DMS 273 (cell line): ENCODE measurements around the gene HDGFL2.

Source experiments
- DNase-seq: peaks from one replicate; lab custom pipeline; 2025; ENCODE audit not compliant: unreplicated experiment; lab: John Stamatoyannopoulos, UW

HDGFL2 gene

DNA sequence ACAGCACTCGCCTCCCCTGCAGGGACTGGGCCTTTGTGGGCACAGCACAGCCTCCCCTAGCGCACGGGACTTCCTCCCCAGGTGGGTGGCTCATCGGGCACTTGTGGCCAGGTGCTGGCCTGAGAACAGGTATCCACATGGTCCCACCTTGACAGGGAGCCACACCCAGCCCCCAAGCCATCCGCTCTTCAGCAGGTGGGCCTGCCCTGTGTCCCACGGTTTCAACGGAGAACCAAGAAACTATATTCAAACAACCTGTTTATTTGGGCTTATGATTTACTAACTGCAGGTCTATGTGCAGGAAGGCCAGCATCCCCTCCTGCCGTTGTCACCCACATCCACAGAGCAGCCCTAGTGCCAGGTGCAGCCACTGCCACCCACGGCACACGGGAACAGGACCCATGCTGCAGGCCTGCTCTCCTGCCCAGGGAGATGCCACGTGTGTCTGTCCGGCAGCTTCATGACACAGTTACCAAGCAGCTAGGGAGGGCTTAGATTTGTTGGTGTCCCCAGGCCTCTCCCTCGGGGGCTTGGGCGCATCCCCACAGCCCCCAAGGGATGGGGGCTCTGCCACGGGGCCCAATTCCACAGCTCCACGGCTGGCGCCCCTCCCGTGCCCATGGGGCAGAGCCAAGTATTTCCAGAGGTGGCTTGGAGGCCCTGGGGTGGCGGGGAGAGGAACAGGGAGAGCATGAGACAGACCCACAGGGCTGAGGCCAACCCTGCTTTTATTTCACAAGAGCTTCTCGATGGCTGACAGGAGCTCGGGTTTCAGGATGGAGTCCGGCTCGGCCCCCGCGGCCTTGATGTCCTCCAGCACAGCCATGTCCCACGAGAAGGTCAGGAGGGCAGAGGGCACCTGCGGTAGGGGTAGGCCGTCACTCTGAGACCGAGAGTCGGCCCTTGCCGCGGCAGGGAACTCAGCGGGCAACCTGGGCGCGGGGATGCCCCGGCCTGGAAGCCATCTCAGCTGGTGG is 27.0 kb upstream of the HDGFL2 start:
- DNase-seq: peak; percentile 46

DNA sequence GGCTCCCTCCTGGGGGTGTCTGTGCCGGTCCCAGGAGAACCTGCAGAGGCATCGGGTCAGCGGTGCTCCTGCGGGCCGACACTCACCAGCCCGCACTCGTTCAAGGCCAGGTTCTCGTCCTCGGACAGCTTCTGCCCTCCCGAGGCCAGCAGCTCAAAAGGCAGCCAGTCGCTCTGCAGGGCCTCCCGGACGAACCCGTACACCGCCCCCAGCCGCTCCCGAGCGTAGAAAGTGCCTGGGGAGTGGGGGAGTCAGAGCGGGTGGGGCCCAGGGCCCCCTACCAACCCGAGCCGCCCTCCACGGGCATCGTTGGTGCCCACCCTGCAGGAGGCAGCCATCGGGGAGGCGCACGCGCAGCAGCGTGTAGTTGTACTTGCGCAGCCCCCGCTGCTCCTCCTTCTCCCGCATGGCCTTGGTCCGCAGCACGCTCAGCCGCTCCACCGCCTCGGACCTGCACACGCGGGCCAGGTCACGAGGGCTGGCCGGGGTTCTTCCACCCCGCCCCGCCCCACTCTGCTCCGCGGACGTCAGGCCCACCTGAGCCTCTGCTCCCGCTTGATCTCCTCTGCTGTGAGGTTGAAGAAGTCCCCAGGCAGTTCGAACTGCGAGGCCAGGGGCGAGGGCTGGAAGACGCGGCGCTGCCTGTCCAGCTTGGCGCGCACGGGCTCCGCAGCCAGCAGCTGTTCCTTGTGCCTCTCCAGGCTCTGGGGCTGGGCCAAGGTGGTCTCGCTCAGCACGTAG is 26.0 kb upstream of the HDGFL2 start:
- DNase-seq: no peak

DNA sequence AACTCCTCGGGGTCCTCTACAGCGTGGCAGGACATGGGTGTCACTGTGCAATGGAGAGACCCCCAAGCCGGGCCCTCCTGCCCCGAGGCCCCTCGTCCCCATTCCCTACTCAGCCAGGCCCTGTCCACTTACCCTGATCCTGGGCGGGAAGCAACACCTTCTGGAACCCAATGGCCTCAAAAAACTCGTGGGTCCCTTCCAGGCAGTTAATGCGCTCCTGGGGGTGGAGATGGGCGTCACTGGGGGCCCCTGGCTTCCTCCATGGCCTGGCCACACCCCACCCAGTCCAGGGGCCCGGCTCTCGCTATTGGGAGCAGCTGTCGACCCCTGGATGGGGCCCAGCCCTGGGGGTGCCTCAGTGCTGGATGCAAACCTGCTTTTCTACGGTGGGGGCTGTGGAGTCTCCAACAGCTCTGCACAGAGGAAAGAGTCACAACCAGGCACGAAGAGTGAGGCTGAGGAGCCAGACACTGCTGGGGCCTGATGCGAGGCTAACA is 25.3 kb upstream of the HDGFL2 start:
- DNase-seq: no peak

DNA sequence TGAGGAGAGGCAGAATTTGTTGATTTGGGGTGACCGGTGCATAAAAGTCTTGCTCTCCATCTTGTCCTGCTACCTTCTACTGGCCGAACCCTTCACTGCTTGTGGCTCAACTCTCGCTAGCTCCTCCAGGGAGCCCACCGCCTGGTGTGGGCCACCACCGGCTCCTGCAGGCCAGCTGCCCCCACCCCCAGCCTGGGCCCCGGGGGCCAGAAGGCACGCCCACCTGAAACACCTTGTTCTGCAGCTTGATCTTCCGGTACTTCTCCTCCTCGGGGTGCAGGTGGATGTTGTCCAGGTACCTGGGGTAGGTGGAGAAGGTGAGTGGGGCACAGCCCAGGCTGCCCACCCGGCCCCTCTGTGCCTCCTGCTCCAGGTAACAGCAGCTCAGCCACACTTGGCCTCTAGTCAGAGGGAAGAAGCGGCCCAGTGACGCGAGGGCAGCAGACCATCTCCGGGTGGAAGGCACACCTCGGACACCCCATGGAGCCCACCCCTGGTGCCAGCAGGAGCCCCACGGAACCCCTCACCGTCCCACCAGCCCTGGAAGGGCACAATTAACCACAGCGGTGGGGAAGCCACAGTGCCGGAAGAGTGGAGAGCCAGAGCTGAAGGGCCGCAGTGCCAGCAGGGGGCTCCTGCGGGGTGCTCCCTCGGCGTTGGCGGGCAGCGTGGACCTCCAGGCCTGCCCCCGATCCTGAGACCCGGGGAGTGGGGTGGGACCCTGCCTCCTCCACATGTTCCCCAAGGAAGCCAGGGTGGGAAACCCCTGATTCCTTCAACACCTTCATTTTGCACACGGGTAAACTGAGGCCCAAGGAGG is 24.6 kb upstream of the HDGFL2 start:
- DNase-seq: no peak

DNA sequence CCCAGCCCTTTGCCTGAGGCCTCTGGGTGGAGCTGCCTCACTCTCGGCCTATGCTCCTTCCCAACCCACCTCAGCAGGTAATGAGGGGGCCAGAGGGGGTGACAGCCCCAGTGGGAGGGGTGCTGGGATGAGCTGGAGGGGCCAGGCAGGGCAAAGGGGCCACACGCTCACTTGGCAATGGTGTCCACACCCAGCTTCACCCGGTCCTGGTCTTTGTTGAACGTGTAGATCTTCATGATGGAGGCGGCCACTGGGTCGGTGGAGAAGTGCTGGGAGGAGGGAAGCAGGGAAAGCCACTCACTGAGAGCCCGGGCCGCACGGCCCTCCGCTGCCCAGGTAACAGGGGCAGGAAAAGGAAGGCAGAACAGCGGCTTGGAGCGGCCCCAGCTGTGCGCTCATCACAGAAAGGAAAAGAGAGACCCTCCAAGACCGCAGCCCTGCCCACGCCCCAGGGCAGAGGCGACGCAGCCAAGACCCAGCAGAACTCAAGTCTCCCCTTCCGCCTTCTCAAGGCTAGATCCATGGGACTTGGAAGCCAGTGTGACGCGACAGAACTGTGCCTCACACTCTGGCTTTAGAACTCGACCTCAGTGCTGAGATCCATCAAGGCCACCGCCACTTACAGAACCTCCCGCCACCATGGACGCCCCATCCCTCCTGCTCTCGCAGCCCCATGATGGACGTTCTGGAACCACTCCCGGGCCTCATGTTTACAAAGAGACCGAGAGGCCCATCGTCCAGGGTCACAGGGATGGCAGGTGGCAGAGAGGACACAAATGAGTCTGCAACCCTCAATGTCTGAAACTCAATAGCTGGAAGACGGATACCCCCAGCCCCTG is 23.7 kb upstream of the HDGFL2 start:
- no peak for DNase-seq

DNA sequence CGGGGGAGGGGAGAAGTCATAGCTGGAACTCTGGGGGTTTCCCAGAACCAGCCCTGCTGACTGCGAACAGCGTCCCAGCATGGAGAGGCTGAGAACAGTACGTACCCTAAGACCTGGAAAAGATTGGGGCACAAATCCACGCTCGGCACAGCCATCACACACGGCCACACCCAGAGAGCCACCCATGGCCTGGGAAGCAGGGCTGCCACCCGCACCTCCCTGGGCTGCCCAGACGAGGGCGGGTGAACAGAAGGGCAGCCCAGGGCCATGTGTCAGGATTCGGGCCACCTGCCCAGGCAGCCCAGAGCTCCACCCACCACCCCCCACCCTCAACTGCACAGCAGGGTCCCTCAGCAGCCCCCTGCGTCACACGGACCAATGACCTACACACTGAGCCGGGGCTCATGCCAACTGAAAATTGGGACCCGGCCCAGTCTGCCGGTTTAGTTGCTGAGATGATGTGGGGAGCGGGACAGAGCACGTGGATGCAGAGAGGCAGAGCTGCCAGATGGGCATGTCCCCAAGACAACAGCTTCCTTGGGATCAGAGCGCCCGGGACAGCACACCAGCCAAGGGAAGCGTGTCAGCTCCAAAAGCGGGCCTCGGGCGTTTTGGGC is 23.0 kb upstream of the HDGFL2 start:
- DNase-seq: peak; percentile 98

DNA sequence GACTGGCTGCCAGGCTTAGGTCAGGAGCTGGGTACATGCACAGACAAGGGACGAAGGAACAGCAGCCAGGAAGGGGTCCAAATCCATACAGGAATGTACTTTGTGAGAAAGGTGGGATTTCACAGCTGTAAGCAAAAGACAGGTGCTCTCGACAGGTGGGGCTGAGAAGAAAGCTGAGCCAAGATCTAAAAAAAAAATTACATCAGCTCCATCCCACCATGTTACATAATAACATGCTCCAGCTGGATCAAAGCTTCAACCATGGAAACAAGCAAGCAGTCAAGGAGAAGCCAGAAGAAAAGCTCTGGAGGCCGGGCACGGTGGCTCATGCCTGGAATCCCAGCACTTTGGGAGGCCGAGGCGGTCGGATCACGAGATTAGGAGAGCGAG is 22.5 kb upstream of the HDGFL2 start:
- DNase-seq: peak; percentile 91

DNA sequence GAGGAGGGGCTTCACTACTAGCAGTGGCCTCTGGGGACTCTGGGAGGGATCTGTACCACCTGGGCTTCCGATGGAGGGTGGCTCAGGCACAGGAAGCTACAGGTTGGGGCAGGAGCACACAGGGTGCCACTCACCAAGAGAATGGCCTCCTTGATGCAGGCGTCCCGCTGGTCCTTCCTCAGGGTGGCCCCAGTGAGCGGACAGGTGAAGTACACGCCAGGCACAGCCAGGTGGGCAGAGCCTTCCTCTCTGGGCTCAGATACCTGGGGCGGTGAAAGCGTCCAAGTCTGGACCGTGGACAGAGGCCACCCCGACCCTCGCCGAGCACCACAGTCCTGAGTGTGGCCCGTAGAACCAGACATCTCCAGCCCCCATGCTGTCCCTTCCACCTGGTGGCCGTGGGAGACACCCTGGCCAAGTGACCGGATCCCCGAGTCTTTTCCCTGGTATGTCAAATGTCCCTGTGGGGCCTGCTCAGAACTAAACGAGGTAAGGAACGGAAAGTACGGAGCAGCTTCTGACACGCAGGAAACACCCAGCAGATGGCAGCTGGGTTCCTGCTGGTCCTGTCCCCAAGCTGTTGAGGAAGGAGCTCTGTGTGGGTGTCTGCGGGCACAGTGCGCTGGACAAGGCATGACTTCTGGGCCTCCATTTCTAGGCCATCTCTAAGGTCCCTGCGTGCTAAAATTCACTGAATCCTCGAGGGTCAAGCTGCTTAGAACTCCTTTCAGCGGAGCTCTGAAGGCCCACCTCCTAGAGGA is 19.7 kb upstream of the HDGFL2 start:
- no peak for DNase-seq

DNA sequence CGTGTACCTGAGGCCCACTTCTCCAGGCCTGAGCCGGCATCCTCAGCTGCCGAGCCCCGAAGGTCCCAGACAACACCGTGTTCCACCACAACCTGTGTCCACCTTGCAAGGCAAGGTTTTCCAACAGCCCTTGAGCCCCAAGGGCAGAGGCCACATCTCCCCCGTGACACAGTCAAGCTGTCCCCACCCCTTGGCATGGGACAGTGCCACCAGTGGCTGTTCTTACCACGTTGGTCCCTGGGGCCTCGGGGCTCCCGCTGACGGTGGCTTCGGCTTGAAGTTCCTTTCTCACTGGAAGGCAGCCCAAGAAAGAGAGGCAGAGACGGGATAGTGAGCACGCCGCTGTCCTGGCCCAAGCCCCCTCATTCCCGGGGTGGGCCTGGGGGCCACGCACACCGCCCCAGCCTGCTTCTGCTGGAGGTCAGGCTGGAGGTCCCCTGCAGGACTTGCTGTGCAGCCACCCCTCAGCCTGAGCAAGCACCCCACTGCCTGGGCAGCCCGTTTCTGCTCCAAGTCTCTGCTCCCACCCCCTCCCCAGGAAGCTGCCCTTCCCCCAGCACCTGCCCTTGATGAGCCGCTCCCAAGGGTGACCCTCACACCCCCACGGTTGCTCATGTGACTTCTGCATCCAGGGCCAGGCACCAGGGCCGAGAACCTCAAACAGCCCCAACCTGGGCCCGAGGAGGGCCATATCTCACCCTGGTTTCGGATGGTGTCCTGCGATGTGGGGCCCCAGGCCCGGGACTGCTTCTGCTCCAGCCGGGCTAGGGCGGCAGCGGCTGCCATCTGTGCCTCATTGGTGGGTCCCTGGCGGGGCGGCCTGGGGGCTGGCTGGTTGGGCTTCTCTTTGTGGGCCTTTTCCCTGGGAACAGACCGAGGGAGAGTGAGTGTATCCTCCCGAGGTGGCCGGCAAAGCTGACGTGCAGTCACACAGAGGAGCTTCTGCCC is 18.6 kb upstream of the HDGFL2 start:
- DNase-seq: no peak

DNA sequence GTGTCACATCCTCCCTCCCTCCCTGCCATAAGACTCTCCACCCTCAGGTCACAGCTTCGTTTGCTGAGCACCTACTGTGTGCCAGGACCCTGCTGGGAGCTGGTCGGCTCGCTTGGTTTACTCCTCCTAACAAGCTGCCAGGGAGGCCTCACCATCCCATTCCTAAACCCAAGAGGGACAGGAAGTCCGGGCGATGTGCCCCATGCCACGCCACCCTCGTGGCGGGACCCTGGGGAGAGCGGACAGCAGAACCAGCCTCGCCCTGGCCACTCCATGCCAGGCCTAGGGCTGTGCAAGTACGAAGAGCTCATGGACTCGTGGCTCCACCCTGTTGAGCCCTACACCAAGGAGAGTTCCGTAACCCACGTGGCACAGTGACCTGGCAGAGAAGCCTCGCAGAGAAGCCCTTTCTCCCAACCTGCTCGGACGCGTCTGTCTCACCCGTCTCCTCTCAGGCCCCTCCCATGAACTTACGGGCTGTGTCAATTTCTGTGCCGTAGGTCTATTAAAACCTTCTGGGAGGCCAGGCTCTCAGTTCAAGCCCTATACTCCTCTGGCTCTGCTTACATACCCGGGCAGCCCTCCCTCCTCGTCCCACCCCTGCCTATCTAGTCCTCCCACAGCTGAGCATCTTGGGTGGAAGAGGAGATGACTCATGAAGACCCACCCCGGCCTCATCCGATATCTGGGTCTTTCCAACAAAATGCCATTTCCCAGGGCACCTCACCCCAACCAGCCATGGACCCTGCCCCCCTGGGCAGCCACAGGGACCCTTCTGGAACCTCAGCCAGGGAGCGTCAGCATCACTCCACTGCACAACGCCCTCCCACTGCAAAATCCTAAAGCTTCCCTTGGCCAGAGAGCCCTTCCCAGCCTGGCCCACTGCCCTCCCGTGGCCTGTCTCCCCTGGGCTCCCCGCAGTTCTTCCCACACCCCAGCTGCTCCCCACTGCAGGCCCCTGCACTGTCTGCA is 17.1 kb upstream of the HDGFL2 start:
- peak; percentile 59 for DNase-seq

DNA sequence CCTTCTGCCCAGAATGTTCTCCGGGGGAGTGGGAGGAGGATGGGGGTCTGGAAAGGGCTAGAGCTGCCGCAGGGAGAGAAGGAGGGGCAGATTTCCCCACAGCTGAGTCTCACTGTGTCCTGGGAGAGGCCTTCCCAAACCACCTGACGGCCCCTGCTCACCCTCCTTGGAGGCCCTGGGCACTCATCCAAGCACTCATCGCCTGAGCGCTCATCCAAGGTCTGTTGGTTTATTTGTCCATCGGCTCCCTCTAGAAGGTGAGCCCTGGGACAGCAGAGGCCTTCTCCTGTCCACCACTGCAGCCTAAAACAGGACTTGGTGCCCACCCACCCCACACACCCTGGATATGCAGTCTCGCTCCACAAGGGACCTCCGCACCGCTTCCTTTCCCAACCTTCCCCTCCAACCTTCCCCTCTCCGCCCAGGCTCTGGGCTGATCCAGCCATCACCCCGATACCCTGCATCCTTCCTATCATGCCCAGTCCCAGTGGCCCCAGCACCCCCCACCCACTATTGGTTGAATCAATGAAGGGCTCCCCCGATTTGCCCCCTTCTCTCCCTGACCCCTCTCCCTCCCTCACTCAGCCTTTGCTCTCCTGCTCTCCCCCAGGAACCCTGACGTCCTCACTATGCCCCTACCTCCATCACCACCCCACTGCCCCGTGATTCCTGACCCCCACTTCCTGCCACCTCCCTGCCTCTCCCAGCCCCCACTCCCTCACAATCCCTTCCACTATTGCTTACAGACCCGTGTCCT is 16.2 kb upstream of the HDGFL2 start:
- peak; percentile 95 for DNase-seq

DNA sequence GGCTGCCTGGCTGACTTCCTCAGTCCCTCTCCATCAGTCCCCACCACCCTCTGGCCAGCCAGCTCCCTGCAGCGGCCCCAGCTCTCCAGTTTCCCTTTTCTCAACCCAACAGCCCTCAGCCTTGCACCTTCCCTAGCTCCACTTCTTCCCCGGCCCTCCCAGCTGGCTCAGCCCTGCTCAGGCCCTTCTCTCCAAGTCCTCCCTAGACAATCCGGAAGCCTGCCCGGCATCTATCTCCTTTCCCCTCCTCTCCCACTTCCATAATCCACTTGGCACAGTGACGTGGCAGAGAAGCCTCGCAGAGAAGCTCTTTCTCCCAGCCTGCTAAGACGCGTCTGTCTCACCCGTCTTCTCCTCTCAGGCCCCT is 15.6 kb upstream of the HDGFL2 start:
- peak; percentile 86 for DNase-seq

DNA sequence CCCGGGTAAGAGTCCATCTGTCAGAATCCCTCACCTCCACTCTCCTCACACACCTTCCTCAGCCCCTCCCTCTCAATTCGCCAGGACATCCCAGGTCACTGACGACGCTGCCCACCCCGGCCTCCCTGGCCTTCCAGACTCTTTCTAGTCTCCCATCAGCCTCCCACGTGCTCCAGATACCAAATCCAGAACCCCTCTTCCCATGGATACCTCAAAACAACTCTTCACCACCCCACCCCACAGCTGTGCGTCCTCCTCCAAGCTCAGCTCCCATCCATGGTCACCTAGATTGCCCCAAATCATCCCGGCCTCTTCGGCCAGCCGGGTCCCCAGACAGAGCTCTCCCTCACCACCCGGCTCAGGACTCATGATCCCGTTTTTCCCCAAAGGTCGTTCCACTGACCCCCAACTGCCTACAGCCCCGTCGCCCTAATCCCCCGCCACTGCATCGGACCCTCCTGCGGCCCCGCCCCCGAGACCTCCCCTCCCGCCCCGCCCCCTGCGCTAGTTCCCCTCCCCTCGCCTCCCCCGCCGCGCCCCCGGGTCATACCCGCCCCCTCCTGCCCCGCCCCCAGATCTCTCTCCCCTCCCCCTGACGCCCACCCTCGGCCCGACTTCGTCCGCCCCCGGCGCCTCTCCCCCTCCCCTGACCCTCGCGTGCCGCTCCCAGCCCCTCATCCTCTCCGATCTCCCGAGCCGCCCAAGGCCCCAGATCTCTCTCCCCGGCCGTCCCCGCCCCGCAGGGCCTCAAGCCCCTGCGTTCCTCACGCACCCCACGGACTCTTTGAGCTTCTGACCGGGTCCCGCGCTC is 15.0 kb upstream of the HDGFL2 start:
- DNase-seq: peak; percentile 82

DNA sequence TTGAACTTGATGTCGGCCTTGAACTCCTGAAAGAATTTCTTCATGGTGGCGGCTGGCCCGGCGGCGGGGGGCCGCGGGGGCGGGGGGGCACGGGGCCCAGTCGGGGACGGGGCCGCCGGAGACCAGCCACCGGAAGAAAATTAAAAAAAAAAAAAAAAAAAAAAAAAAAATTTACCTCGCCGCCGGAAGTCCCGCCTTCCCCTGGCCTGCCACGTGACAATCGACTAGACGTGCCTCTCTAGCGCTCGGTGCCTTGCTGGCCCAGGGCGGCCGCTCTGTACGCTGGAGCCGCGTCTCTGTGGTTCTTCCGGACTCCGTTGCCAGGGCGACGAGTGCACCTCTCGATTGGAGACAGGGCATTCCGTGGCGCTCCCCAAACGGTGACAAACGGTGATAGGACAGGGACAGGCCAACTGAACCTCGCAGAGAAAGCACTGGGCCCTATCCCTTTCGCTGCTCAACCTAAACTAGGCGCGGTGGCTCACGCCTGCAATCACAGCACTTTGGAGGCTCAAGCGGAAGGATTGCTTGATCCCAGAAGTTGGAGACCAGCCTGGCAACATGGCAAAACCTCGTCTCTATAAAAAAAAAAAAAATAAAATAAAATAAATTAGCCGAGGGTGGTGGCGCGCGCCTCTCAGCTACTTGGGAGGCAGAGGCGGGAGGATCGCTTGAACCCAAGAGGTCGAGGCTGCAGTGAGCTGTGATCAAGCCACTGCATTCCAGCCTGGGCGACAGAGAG is 14.3 kb upstream of the HDGFL2 start, which contains the start of gene UBXN6:
TSS of gene UBXN6 (minus strand) at position 141 of the 742 bp plus-strand sequence. CDS start at position 44, 97 bp downstream.
- DNase-seq: peak; percentile 99
